AG04450 (cell line): Measurements from ENCODE around the gene MYO7B. TPM values are rescaled to one million over a fixed set of nuclear protein-coding genes. Genes with fewer than 3 reads are reported as not detected.

Source experiments
- CTCF ChIA-PET: fragments of 300-600, 350-600 bp; formaldehyde crosslinking; extraction: SDS; loops from one replicate; lab custom pipeline; 2022; ENCODE audit warnings: antibody characterized with exemption, inconsistent platforms; lab: Charles Lee
- POLR2A ChIA-PET: fragments of 350-600 bp; formaldehyde crosslinking; extraction: SDS; loops from one replicate; lab custom pipeline; 2021; ENCODE audit warnings: antibody characterized with exemption, inconsistent platforms; lab: Yijun Ruan, JAX
- DNase-seq: peaks from one replicate; pipeline ENCODE4 v3.0.0-alpha.2; 2011; ENCODE audit warnings: low read depth, low spot score
- H3K27ac ChIP-seq: one replicate; pipeline ENCODE4 v1.5.1; 2012; ENCODE audit warnings: low read depth, low read length, control low read depth
- H3K27me3 ChIP-seq: one replicate; pipeline ENCODE4 v1.6.0; 2012; ENCODE audit warnings: low read length; ENCODE audit not compliant: control insufficient read depth, insufficient read depth
- H3K4me3 ChIP-seq: 2 replicates; pipeline ENCODE4 v1.5.1; 2011; ENCODE audit warnings: mild to moderate bottlenecking, low read depth, low read length, control low read depth
- H3K9me3 ChIP-seq: 2 replicates; pipeline ENCODE4 v1.5.1; 2012; ENCODE audit warnings: low read length; ENCODE audit not compliant: control insufficient read depth, insufficient read depth
- CTCF ChIP-seq: IDR thresholded peaks from 2 replicates; pipeline ENCODE4 v1.5.1; 2011; ENCODE audit warnings: low read depth, low read length, control low read depth, inconsistent platforms
- polyA plus RNA-seq: library from polyadenylated mRNA; depleted of rRNA; stranded (reverse); fragments of >200 nt; gene quantifications from 2 replicates; pipeline ENCODE4 v1.2.3, GENCODE V29; 2011

MYO7B gene
- polyA plus RNA-seq, 1 experiment, result 0.02 TPM

- POLR2A ChIA-PET, result no interaction called here
- no peak for DNase-seq
- Histone ChIP-seq H3K4me3 (no peak overlapping the region), H3K27ac (no peak overlapping the region), H3K9me3 (no peaks in the 10 kb centered on the region; the same call in 1 of the 2 replicates), H3K27me3 (no peaks in the 10 kb centered on the region)
- TF ChIP-seq CTCF, result no peak
- CTCF ChIA-PET, result no interaction called here
These were observed 91.6 kb downstream of the MYO7B start for GRCh38 chr2:127626917-127627739.

GRCh38 chr2:127627740-127628571 is 92.5 kb downstream of the MYO7B start:
- no peak for TF ChIP-seq CTCF
- DNase-seq, result no peak
- H3K27me3 ChIP-seq, result no peaks in the 10 kb centered on the region
- H3K27ac ChIP-seq, result no peak overlapping the region
- CTCF ChIA-PET, result interaction anchor here (0.8 kb wide), 1 partner anchor 36 kb away, joined by 3 read pairs; no protein-coding TSS in a partner anchor
- no peak overlapping the region for H3K4me3 ChIP-seq
- POLR2A ChIA-PET, result no interaction called here
- no peaks in the 10 kb centered on the region; the same call in 1 of the 2 replicates for H3K9me3 ChIP-seq

- H3K27ac ChIP-seq, result no peak overlapping the region
- POLR2A ChIA-PET, result no interaction called here
- H3K9me3 ChIP-seq, result no peaks in the 10 kb centered on the region; the same call in 1 of the 2 replicates
- no peak for TF ChIP-seq CTCF
- no peak overlapping the region for H3K4me3 ChIP-seq
- CTCF ChIA-PET, result interaction anchor here (0.8 kb wide), 1 partner anchor 37 kb away, joined by 3 read pairs; no protein-coding TSS in a partner anchor
- DNase-seq, result no peak
- H3K27me3 ChIP-seq, result no peaks in the 10 kb centered on the region
These were observed 93.5 kb downstream of the MYO7B start for GRCh38 chr2:127628767-127629614.

GRCh38 chr2:127629637-127630036 is 94.2 kb downstream of the MYO7B start:
- H3K27me3 ChIP-seq, result no peaks in the 10 kb centered on the region
- ChIA-PET CTCF (no interaction called here), POLR2A (no interaction called here)
- TF ChIP-seq CTCF, result no peak
- no peak overlapping the region for H3K4me3 ChIP-seq
- no peak for DNase-seq
- H3K27ac ChIP-seq, result no peak overlapping the region
- no peaks in the 10 kb centered on the region; the same call in 1 of the 2 replicates for H3K9me3 ChIP-seq
